WTC11 (cell line): ENCODE results near the gene KLHDC3. TPM values are rescaled to one million over a fixed set of nuclear protein-coding genes. Genes with fewer than 3 reads are reported as not detected.
A peak's percentile ranks its signal among the peaks of the same experiment; 100 is the strongest.

ENCODE experiments used
- ATAC-seq: fragments of 200-7000 bp; cut with Tn5 transposase; 2 replicates; pipeline ENCODE4 v1.10.0; 2021; ENCODE audit warnings: mild to moderate bottlenecking, moderate library complexity
- CTCF ChIA-PET: fragments of 300-600 bp; sonication (Branson Sonifier 250); formaldehyde crosslinking; loops from one replicate; lab custom pipeline; 2021; ENCODE audit warnings: antibody characterized with exemption; lab: Charles Lee
- POLR2A ChIA-PET: fragments of 350-600 bp; sonication (Branson Sonifier 250); formaldehyde crosslinking; loops from one replicate; lab custom pipeline; 2021; ENCODE audit warnings: antibody characterized with exemption; lab: Charles Lee
- DNase-seq: peaks from one replicate; pipeline ENCODE4 v3.0.0; 2021; ENCODE audit warnings: low spot score
- H3K27ac Mint-ChIP-seq: 2 replicates; pipeline ENCODE4 v1.8.0; 2021; ENCODE audit warnings: mixed read lengths
- H3K27me3 Mint-ChIP-seq: 2 replicates; pipeline ENCODE4 v1.8.0; 2021; ENCODE audit warnings: low read depth, mild to moderate bottlenecking, moderate library complexity, mixed read lengths
- H3K36me3 Mint-ChIP-seq: 2 replicates; pipeline ENCODE4 v1.8.0; 2021; ENCODE audit warnings: mixed read lengths
- H3K4me1 Mint-ChIP-seq: 2 replicates; pipeline ENCODE4 v1.8.0; 2022; ENCODE audit warnings: mixed read lengths
- H3K4me3 Mint-ChIP-seq: 2 replicates; pipeline ENCODE4 v1.8.0; 2021; ENCODE audit warnings: mild to moderate bottlenecking, moderate library complexity, mixed read lengths
- H3K9me3 Mint-ChIP-seq: 2 replicates; pipeline ENCODE4 v1.8.0; 2021; ENCODE audit warnings: mixed read lengths
- ATF2 ChIP-seq: sonication (generic); formaldehyde crosslinking; IDR thresholded peaks from 2 replicates; pipeline ENCODE4 v1.8.1; 2022; ENCODE audit warnings: low read depth, missing genetic modification reagents, borderline replicate concordance
- CREB1 ChIP-seq: sonication (generic); formaldehyde crosslinking; IDR thresholded peaks from 2 replicates; pipeline ENCODE4 v1.8.0; 2023; ENCODE audit warnings: mild to moderate bottlenecking, missing genetic modification reagents
- ESRRA ChIP-seq: sonication (generic); formaldehyde crosslinking; IDR thresholded peaks from 2 replicates; pipeline ENCODE4 v1.8.1; 2022; ENCODE audit warnings: mild to moderate bottlenecking, missing genetic modification reagents, borderline replicate concordance
- ETV6 ChIP-seq: sonication (generic); formaldehyde crosslinking; IDR thresholded peaks from 2 replicates; pipeline ENCODE4 v1.8.1; 2022; ENCODE audit warnings: mild to moderate bottlenecking, missing genetic modification reagents
- KAT7 ChIP-seq: sonication (generic); formaldehyde crosslinking; IDR thresholded peaks from 2 replicates; pipeline ENCODE4 v1.8.1; 2023; ENCODE audit warnings: missing genetic modification reagents, mild to moderate bottlenecking, borderline replicate concordance
- NR3C1 ChIP-seq: sonication (generic); formaldehyde crosslinking; conservative IDR thresholded peaks from 2 replicates; pipeline ENCODE4 v1.8.1; 2023; ENCODE audit warnings: low read depth, mild to moderate bottlenecking, missing genetic modification reagents
- RORB ChIP-seq: fragments of 250-450 bp; sonication (Bioruptor Pico); IDR thresholded peaks from 2 replicates; pipeline ENCODE4 v1.9.0; 2021; ENCODE audit warnings: mild to moderate bottlenecking
- TEAD4 ChIP-seq: sonication (generic); formaldehyde crosslinking; IDR thresholded peaks from 2 replicates; pipeline ENCODE4 v1.8.0; 2022; ENCODE audit warnings: mild to moderate bottlenecking, missing genetic modification reagents
- ZNF317 ChIP-seq: sonication (generic); formaldehyde crosslinking; IDR thresholded peaks from 2 replicates; pipeline ENCODE4 v1.8.1; 2023; ENCODE audit warnings: low read depth, mild to moderate bottlenecking, moderate library complexity, missing genetic modification reagents, borderline replicate concordance
- total RNA-seq: library from RNA; stranded (reverse); gene quantifications from 3 replicates; pipeline ENCODE4 v1.2.3, GENCODE V29; 2021
- TF ChIP-seq, protein P1 (sequence below): fragments of 250-450 bp; sonication (Bioruptor Pico); IDR thresholded peaks from 2 replicates; pipeline ENCODE4 v1.9.0; 2021; ENCODE audit warnings: mild to moderate bottlenecking
- TF ChIP-seq, protein P2 (sequence below): sonication (generic); formaldehyde crosslinking; IDR thresholded peaks from 2 replicates; pipeline ENCODE4 v1.8.0; 2022; ENCODE audit warnings: mild to moderate bottlenecking, missing genetic modification reagents
- TF ChIP-seq, protein P3 (sequence below): fragments of 250-450 bp; sonication (Bioruptor Pico); IDR thresholded peaks from 2 replicates; pipeline ENCODE4 v2.1.2; 2022; ENCODE audit warnings: mild to moderate bottlenecking, moderate library complexity
- TF ChIP-seq, protein P4 (sequence below): sonication (generic); formaldehyde crosslinking; IDR thresholded peaks from 2 replicates; pipeline ENCODE4 v1.8.1; 2022; ENCODE audit warnings: mild to moderate bottlenecking, missing genetic modification reagents, moderate library complexity, borderline replicate concordance
- TF ChIP-seq, protein P5 (sequence below): sonication (generic); formaldehyde crosslinking; IDR thresholded peaks from 2 replicates; pipeline ENCODE4 v1.8.0; 2022; ENCODE audit warnings: mild to moderate bottlenecking, missing genetic modification reagents
- TF ChIP-seq, protein P6 (sequence below): sonication (generic); formaldehyde crosslinking; IDR thresholded peaks from 2 replicates; pipeline ENCODE4 v1.8.0; 2022; ENCODE audit warnings: mild to moderate bottlenecking, missing genetic modification reagents

The KLHDC3 gene
- total RNA-seq, 1 experiment from 2014 or later: 172 TPM

DNA sequence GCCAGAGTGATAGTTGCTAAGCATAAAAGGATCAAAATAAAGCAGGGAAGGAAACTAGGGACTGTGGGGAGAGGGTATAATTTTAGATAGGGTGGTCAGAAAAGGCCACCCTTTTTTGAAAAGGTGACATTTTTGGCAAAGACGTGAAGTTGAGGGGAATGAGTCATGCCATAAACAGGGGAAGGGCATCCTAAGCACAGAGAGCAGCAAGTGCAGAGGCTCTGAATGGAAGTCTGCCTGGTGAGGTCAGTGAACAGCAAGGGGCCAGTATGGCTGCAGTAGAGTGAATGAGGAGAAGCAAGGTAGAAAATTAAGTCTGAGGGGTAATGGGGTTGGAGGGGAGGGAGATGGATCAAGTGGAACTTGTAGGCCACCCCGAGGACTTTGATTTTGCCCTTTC, 47.8 kb downstream of the KLHDC3 start (continued):
- TF ChIP-seq, protein P1, sequence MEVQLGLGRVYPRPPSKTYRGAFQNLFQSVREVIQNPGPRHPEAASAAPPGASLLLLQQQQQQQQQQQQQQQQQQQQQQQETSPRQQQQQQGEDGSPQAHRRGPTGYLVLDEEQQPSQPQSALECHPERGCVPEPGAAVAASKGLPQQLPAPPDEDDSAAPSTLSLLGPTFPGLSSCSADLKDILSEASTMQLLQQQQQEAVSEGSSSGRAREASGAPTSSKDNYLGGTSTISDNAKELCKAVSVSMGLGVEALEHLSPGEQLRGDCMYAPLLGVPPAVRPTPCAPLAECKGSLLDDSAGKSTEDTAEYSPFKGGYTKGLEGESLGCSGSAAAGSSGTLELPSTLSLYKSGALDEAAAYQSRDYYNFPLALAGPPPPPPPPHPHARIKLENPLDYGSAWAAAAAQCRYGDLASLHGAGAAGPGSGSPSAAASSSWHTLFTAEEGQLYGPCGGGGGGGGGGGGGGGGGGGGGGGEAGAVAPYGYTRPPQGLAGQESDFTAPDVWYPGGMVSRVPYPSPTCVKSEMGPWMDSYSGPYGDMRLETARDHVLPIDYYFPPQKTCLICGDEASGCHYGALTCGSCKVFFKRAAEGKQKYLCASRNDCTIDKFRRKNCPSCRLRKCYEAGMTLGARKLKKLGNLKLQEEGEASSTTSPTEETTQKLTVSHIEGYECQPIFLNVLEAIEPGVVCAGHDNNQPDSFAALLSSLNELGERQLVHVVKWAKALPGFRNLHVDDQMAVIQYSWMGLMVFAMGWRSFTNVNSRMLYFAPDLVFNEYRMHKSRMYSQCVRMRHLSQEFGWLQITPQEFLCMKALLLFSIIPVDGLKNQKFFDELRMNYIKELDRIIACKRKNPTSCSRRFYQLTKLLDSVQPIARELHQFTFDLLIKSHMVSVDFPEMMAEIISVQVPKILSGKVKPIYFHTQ (CRISPR knock-in tag): no peak
- no peak for TF ChIP-seq ATF2 (CRISPR knock-in tag)
- no peak for TF ChIP-seq TEAD4 (CRISPR knock-in tag)
- TF ChIP-seq, protein P2, sequence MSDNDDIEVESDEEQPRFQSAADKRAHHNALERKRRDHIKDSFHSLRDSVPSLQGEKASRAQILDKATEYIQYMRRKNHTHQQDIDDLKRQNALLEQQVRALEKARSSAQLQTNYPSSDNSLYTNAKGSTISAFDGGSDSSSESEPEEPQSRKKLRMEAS (CRISPR knock-in tag): no peak
- TF ChIP-seq, protein P3, sequence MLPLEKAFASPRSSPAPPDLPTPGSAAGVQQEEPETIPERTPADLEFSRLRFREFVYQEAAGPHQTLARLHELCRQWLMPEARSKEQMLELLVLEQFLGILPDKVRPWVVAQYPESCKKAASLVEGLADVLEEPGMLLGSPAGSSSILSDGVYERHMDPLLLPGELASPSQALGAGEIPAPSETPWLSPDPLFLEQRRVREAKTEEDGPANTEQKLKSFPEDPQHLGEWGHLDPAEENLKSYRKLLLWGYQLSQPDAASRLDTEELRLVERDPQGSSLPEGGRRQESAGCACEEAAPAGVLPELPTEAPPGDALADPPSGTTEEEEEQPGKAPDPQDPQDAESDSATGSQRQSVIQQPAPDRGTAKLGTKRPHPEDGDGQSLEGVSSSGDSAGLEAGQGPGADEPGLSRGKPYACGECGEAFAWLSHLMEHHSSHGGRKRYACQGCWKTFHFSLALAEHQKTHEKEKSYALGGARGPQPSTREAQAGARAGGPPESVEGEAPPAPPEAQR (CRISPR knock-in tag): no peak
- TF ChIP-seq, protein P4, sequence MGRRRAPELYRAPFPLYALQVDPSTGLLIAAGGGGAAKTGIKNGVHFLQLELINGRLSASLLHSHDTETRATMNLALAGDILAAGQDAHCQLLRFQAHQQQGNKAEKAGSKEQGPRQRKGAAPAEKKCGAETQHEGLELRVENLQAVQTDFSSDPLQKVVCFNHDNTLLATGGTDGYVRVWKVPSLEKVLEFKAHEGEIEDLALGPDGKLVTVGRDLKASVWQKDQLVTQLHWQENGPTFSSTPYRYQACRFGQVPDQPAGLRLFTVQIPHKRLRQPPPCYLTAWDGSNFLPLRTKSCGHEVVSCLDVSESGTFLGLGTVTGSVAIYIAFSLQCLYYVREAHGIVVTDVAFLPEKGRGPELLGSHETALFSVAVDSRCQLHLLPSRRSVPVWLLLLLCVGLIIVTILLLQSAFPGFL (CRISPR knock-in tag): no peak
- TF ChIP-seq, protein P5, sequence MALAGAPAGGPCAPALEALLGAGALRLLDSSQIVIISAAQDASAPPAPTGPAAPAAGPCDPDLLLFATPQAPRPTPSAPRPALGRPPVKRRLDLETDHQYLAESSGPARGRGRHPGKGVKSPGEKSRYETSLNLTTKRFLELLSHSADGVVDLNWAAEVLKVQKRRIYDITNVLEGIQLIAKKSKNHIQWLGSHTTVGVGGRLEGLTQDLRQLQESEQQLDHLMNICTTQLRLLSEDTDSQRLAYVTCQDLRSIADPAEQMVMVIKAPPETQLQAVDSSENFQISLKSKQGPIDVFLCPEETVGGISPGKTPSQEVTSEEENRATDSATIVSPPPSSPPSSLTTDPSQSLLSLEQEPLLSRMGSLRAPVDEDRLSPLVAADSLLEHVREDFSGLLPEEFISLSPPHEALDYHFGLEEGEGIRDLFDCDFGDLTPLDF (CRISPR knock-in tag): no peak
- no peak for TF ChIP-seq ETV6 (CRISPR knock-in tag)

DNA sequence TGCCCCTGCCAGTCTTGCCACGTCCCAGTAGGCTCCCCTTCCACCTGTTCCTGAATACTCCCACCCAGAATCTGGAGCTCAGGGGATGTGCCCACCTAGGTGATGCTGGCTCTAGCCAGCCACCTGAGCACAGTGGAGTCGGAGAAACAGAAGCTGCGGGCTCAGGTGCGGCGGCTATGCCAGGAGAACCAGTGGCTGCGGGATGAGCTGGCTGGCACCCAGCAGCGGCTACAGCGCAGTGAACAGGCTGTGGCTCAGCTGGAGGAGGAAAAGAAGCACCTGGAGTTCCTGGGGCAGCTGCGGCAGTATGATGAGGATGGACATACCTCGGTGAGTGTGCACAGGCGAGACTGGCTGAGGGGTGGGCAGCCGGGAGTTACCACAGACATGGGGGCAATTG, 48.8 kb downstream of the KLHDC3 start:
- no peak overlapping the region for H3K27ac Mint-ChIP-seq
- TF ChIP-seq NR3C1 (CRISPR knock-in tag): no peak
- peaks cover 16% of the 10 kb centered on the region; the same call in 1 of the 2 replicates for H3K36me3 Mint-ChIP-seq
- H3K9me3 Mint-ChIP-seq: no peaks in the 10 kb centered on the region
- ATAC-seq (no peak), DNase-seq (no peak)
- POLR2A ChIA-PET: interaction anchor here (2.1 kb wide), 1 partner anchor 13 kb away, joined by 5 read pairs; the partner anchor contains the start of gene PTK7
- no peaks in the 10 kb centered on the region for H3K27me3 Mint-ChIP-seq
- CTCF ChIA-PET: no interaction called here
- H3K4me1 Mint-ChIP-seq: peaks cover 21% of the 10 kb centered on the region
- no peak overlapping the region for H3K4me3 Mint-ChIP-seq

DNA sequence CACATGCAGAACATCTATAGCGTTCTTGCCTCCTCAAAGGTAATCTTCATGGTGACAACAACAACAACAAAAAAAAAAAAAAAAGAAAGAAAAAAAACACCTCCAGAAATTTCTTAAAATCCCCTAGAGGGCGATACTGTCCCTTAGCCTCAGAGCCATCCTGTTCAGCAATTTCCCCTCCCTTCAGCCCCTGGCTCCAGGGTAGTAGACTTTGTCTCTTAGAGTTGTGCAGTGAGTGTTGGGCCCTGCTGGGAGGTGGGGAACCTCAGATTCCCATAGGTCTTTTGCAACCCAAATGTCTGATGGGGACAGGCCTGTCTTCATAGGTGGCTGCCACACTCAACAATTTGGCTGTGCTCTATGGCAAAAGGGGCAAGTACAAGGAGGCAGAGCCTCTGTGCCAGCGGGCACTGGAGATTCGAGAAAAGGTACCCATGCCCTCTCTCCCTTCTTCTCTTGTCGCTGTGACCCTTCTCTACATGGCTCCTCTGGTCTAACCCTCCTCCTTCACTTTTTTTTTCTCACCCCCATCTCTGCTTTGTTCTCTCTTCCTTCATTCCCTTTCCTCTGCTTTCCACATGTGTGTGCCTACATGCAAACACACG, 56.1 kb downstream of the KLHDC3 start:
- Mint-ChIP-seq H3K27ac (peak overlapping the region; percentile 94), H3K9me3 (no peaks in the 10 kb centered on the region), H3K36me3 (peaks cover 8% of the 10 kb centered on the region; the same call in 1 of the 2 replicates), H3K27me3 (no peaks in the 10 kb centered on the region; the same call in 1 of the 2 replicates), H3K4me3 (no peak overlapping the region), H3K4me1 (peaks cover 16% of the 10 kb centered on the region)
- CTCF ChIA-PET: interaction anchor here (0.7 to 5.0 kb wide), 5 partner anchors 9 to 86 kb away, joined by 3 to 39 read pairs (median 5); no protein-coding TSS in a partner anchor
- ATAC-seq: peak; percentile 93
- POLR2A ChIA-PET: no interaction called here
- TF ChIP-seq, protein P6, sequence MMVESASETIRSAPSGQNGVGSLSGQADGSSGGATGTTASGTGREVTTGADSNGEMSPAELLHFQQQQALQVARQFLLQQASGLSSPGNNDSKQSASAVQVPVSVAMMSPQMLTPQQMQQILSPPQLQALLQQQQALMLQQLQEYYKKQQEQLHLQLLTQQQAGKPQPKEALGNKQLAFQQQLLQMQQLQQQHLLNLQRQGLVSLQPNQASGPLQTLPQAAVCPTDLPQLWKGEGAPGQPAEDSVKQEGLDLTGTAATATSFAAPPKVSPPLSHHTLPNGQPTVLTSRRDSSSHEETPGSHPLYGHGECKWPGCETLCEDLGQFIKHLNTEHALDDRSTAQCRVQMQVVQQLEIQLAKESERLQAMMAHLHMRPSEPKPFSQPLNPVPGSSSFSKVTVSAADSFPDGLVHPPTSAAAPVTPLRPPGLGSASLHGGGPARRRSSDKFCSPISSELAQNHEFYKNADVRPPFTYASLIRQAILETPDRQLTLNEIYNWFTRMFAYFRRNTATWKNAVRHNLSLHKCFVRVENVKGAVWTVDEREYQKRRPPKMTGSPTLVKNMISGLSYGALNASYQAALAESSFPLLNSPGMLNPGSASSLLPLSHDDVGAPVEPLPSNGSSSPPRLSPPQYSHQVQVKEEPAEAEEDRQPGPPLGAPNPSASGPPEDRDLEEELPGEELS (CRISPR knock-in tag): no peak
- TF ChIP-seq KAT7 (CRISPR knock-in tag) (no peak), RORB (CRISPR knock-in tag) (no peak), ESRRA (CRISPR knock-in tag) (no peak), CREB1 (CRISPR knock-in tag) (no peak), ZNF317 (CRISPR knock-in tag) (no peak)
- no peak for DNase-seq
